Measurements from ENCODE around the gene RTN1.

RTN1 gene

DNA sequence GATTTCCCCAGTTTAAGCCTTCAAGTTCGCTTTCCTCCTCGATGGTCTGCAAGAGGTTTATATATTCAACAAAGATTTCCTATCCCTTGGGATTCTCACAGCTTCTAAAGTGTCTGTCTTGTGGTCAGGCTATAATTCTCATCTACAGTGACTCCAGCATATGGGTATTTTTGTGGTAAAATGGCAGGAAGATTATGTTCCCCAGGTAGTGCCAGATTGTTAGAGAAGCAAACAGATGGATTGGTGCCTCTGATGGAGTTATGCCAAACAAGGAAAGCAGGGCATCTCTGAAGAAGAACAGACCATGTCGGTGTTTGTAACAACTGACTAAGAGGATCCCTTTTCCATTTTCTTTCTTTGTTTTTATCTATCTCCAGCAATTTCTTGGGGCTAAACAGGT is 288.4 kb downstream of the RTN1 start:
- DNase-seq (ENCODE audit: low read depth), result no peak
- no peak overlapping the region for H3K4me3 ChIP-seq (ENCODE audit: low read depth, low read length)
- TF ChIP-seq, protein P1, sequence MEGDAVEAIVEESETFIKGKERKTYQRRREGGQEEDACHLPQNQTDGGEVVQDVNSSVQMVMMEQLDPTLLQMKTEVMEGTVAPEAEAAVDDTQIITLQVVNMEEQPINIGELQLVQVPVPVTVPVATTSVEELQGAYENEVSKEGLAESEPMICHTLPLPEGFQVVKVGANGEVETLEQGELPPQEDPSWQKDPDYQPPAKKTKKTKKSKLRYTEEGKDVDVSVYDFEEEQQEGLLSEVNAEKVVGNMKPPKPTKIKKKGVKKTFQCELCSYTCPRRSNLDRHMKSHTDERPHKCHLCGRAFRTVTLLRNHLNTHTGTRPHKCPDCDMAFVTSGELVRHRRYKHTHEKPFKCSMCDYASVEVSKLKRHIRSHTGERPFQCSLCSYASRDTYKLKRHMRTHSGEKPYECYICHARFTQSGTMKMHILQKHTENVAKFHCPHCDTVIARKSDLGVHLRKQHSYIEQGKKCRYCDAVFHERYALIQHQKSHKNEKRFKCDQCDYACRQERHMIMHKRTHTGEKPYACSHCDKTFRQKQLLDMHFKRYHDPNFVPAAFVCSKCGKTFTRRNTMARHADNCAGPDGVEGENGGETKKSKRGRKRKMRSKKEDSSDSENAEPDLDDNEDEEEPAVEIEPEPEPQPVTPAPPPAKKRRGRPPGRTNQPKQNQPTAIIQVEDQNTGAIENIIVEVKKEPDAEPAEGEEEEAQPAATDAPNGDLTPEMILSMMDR (IDR thresholded peaks at IDR 0.05; ENCODE audit: insufficient read depth, low read depth, low read length, missing control alignments), result no peak

DNA sequence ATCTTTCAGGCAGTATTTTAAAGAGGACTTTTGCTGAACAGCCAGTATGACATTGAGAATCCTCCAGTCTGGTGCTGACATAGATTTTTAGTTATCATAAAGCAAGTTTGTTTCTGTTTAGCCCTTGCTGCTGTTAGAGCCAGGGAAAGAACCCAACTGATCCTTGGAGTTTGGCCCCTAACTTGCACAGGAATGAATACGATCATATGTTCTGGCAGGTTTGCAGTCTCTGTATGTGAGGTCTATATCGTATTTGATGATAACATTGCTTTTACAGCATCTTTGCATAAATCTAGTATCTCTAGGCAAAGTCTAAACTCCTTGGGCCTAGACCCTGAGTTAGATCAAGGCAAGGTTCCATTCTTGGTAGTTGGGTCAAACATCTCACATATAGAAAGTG is 289.7 kb downstream of the RTN1 start:
- no peak overlapping the region for H3K4me3 ChIP-seq (ENCODE audit: low read depth, low read length)
- DNase-seq (ENCODE audit: low read depth), result no peak
- TF ChIP-seq, protein P1 (IDR thresholded peaks at IDR 0.05; ENCODE audit: insufficient read depth, low read depth, low read length, missing control alignments), result no peak

DNA sequence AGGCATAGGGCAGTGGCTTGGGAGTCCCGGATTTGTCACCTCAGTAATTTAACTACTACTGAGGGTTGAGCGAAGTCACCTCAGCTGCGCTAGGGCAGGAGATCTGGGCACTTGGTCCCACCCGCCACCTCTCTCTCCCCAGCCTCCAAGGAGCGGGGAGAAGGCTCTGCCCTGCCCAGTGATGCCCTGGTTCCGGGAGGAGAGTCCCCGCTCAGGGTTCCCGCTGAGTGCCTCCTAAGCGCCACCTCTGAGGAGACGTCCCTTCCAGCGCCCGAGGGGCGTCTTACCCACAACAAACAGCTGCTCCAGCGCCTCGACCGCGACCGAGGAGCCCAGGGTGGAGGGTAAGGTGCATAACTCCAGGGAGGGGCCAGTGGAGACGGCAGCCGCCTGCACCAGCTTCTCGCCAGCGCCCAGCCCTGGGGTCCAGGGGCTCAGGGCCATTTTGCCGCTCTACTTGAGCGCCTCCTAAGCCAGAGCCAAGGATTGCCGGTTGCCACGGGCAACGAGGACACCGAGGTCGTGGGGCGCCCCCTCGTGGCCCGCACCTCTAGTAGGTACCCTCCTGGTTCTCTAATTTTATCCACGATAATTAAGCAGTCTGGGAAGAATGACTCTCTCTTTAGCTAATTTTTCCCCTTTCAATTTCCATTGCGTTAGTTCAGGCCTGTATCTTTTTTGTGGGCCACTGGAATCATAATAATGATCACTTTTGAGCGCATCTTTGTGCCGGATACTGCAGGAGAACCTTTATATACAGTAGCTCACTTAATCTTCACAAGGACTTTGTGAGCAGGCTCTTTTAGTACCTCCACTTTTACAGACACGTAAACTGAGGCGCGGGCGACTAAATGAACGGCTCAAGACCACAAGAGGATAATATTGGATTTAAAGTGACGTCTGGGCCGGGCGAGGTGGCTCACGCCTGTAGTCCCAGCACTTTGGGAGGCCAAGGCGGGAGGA is 294.0 kb downstream of the RTN1 start, which contains the start of gene CCDC175:
Gene CCDC175 (minus strand): TSS at position 481 of the 963 bp plus-strand sequence. CDS start 37 bp downstream, at position 444.
- H3K4me3 ChIP-seq (ENCODE audit: low read depth, low read length), result peak within 1 kb of the TSS; percentile 47
- peak; percentile 89 for DNase-seq (ENCODE audit: low read depth)
- TF ChIP-seq, protein P1 (IDR thresholded peaks at IDR 0.05; ENCODE audit: insufficient read depth, low read depth, low read length, missing control alignments), result peak; percentile 84

DNA sequence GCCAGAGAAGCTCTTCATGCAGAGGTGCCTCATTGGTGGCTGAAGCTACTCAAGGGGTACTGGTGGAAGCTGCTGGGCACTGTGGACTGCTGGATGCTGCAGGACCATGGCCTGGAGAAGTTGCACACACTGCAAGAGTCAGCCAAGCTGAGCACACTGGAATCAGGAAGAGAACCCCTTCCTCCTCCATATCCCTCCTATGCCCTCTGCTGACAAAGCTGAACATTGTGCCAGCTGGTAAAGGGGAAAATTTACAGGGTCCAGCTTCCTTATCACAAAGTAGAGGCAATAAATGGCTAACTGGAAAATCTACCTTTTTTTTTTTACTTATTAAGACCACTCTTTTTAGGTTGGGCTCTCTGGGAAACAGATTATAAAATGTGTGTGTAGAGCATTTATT is 300.5 kb downstream of the RTN1 start:
- H3K4me3 ChIP-seq (ENCODE audit: low read depth, low read length), result no peak overlapping the region
- TF ChIP-seq, protein P1 (IDR thresholded peaks at IDR 0.05; ENCODE audit: insufficient read depth, low read depth, low read length, missing control alignments), result no peak
- DNase-seq (ENCODE audit: low read depth), result no peak

DNA sequence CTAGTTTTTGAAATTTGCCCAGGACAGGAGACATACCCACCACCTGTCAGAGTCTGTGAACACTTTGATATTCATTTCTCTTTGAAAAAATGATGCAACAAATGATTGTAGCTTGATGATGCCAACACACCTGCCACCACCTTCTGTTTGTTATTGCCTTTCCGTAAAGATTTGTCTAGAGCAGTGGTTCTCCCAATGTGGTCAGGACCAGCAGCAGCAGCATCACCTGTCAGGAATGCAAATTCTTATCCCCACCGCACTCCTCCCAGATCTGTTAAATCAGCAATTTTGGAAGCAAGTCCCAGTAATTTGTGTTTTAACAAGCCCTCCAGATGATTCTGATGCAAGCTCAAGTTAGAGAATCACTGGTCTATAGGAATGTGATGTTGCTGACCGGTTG is 303.9 kb downstream of the RTN1 start:
- DNase-seq (ENCODE audit: low read depth), result no peak
- no peak overlapping the region for H3K4me3 ChIP-seq (ENCODE audit: low read depth, low read length)
- TF ChIP-seq, protein P1 (IDR thresholded peaks at IDR 0.05; ENCODE audit: insufficient read depth, low read depth, low read length, missing control alignments), result no peak

DNA sequence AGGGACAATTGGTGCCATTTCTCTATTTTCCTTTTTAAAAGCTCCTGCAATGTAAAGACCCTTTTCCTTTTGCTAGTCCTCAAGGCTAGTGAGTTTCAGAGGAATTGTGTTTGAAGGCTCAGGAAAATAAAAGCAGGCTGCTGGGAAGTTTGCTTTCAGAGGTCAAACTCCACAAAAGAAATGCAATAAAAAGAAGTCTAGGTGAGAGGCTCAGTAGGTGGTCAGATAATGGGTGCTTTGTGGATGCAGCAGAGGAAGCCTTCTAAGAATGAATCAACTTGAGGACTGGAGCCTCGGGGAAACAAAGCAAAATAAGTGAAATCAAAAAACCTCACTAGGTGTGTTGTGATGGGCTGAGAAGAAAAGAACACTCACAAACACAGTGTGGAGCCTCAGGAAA is 304.3 kb downstream of the RTN1 start:
- H3K4me3 ChIP-seq (ENCODE audit: low read depth, low read length), result no peak overlapping the region
- DNase-seq (ENCODE audit: low read depth), result no peak
- TF ChIP-seq, protein P1 (IDR thresholded peaks at IDR 0.05; ENCODE audit: insufficient read depth, low read depth, low read length, missing control alignments), result no peak
